GM23338 (cell line): ENCODE measurements around the gene PTPRN2. TPM values are rescaled to one million over a fixed set of nuclear protein-coding genes. Genes with fewer than 3 reads are reported as not detected.

Experiments used
- ATAC-seq: fragments of 200-7000 bp; cut with Tn5 transposase; 3 replicates; pipeline ENCODE4 v1.9.1; 2020
- DNase-seq: peaks from one replicate; pipeline ENCODE4 v3.0.0-alpha.2; 2015; ENCODE audit warnings: low spot score
- H2AFZ ChIP-seq: fragments of 200-600 bp; sonication (generic); 2 replicates; pipeline ENCODE4 v1.8.0; 2016; ENCODE audit warnings: antibody characterized with exemption, mild to moderate bottlenecking, moderate library complexity
- H3F3A ChIP-seq: fragments of 200-600 bp; sonication (generic); replicated peaks from 2 replicates; pipeline ENCODE4 v1.8.0; 2017; ENCODE audit warnings: antibody characterized with exemption, mixed run types, low read depth
- H3K27ac ChIP-seq: fragments of 200-600 bp; sonication (generic); 2 replicates; pipeline ENCODE4 v1.6.1; 2016; ENCODE audit warnings: low read depth
- H3K27me3 ChIP-seq: fragments of 200-600 bp; sonication (generic); 2 replicates; pipeline ENCODE4 v1.8.0; 2016; ENCODE audit warnings: mild to moderate bottlenecking, mixed run types, moderate library complexity; ENCODE audit not compliant: insufficient read depth
- H3K36me3 ChIP-seq: fragments of 200-600 bp; sonication (generic); 2 replicates; pipeline ENCODE4 v1.8.0; 2016; ENCODE audit warnings: mild to moderate bottlenecking; ENCODE audit not compliant: insufficient read depth
- H3K4me1 ChIP-seq: fragments of 200-600 bp; sonication (generic); 2 replicates; pipeline ENCODE4 v1.8.0; 2016; ENCODE audit warnings: mild to moderate bottlenecking, moderate library complexity; ENCODE audit not compliant: insufficient read depth
- H3K4me2 ChIP-seq: fragments of 200-600 bp; sonication (generic); 2 replicates; pipeline ENCODE4 v1.7.1; 2017; ENCODE audit warnings: mixed run types
- H3K4me3 ChIP-seq: fragments of 200-600 bp; sonication (generic); 2 replicates; pipeline ENCODE4 v1.6.1; 2016; ENCODE audit warnings: mixed run types
- H3K79me2 ChIP-seq: fragments of 200-600 bp; sonication (generic); replicated peaks from 2 replicates; pipeline ENCODE4 v1.8.0; 2017; ENCODE audit warnings: mild to moderate bottlenecking; ENCODE audit not compliant: insufficient read depth
- H3K9me2 ChIP-seq: fragments of 200-600 bp; sonication (generic); 2 replicates; pipeline ENCODE4 v1.8.0; 2017; ENCODE audit not compliant: insufficient read depth
- H4K20me1 ChIP-seq: fragments of 200-600 bp; sonication (generic); replicated peaks from 2 replicates; pipeline ENCODE4 v1.8.0; 2017; ENCODE audit warnings: mild to moderate bottlenecking; ENCODE audit not compliant: insufficient read depth
- H3K27ac Mint-ChIP-seq: 2 replicates; pipeline ENCODE4 v1.8.0; 2020; ENCODE audit warnings: inconsistent platforms, mild to moderate bottlenecking, moderate library complexity, mixed read lengths
- H3K27me3 Mint-ChIP-seq: 3 replicates; pipeline ENCODE4 v1.8.0; 2022; ENCODE audit warnings: low read depth, mild to moderate bottlenecking, moderate library complexity, mixed read lengths, inconsistent platforms; ENCODE audit not compliant: insufficient read depth, poor library complexity
- H3K36me3 Mint-ChIP-seq: 3 replicates; pipeline ENCODE4 v1.8.0; 2021; ENCODE audit warnings: low read depth, mild to moderate bottlenecking, inconsistent platforms, moderate library complexity, mixed read lengths
- H3K4me1 Mint-ChIP-seq: 3 replicates; pipeline ENCODE4 v1.8.0; 2020; ENCODE audit warnings: mild to moderate bottlenecking, inconsistent platforms, mixed read lengths
- H3K4me3 Mint-ChIP-seq: 3 replicates; pipeline ENCODE4 v1.8.0; 2021; ENCODE audit warnings: moderate library complexity, mild to moderate bottlenecking, inconsistent platforms, mixed read lengths
- H3K9me3 Mint-ChIP-seq: 3 replicates; pipeline ENCODE4 v1.8.0; 2020; ENCODE audit warnings: moderate library complexity, mild to moderate bottlenecking, inconsistent platforms, mixed read lengths
- CREB1 ChIP-seq: fragments of 250-450 bp; sonication (Bioruptor Pico); IDR thresholded peaks from 2 replicates; pipeline ENCODE4 v1.5.0; 2020; ENCODE audit warnings: low read depth, mild to moderate bottlenecking, moderate library complexity
- CTCF ChIP-seq, 2 experiments: fragments of 200-600 bp in 1 of 2; sonication (generic) in 1 of 2; conservative IDR thresholded peaks; 2 replicates each; pipeline versions ENCODE4 v1.5.1 to v1.6.1; 2016 to 2017; ENCODE audit warnings: antibody characterized with exemption in 2 of 2, low read depth in 2 of 2, mild to moderate bottlenecking in 2 of 2, moderate library complexity in 1 of 2
- ETS1 ChIP-seq: IDR thresholded peaks from 2 replicates; pipeline ENCODE4 v1.6.1; 2016; ENCODE audit warnings: antibody characterized with exemption
- EZH2 ChIP-seq: fragments of 200-600 bp; sonication (generic); IDR thresholded peaks from one replicate; pipeline ENCODE4 v1.8.0; 2017; ENCODE audit warnings: antibody characterized with exemption, mild to moderate bottlenecking, low read depth; ENCODE audit not compliant: unreplicated experiment
- EZH2phosphoT487 ChIP-seq: fragments of 200-600 bp; sonication (generic); IDR thresholded peaks from one replicate; pipeline ENCODE4 v1.8.1; 2018; ENCODE audit warnings: antibody characterized with exemption; ENCODE audit not compliant: unreplicated experiment
- JUNB ChIP-seq: IDR thresholded peaks from one replicate; pipeline ENCODE4 v1.6.1; 2016; ENCODE audit warnings: antibody characterized with exemption; ENCODE audit not compliant: unreplicated experiment
- NANOG ChIP-seq: IDR thresholded peaks from 2 replicates; pipeline ENCODE4 v1.6.1; 2016; ENCODE audit warnings: antibody characterized with exemption, borderline replicate concordance
- POLR2AphosphoS5 ChIP-seq: IDR thresholded peaks from 2 replicates; pipeline ENCODE4 v1.6.1; 2016; ENCODE audit warnings: antibody characterized with exemption, low read depth
- REST ChIP-seq: IDR thresholded peaks from one replicate; pipeline ENCODE4 v1.6.1; 2018; ENCODE audit warnings: antibody characterized with exemption; ENCODE audit not compliant: unreplicated experiment
- STAT1 ChIP-seq: IDR thresholded peaks from one replicate; pipeline ENCODE4 v1.6.1; 2016; ENCODE audit warnings: antibody characterized with exemption; ENCODE audit not compliant: unreplicated experiment
- ZNF114 ChIP-seq: fragments of 250-450 bp; sonication (Bioruptor Pico); IDR thresholded peaks from 2 replicates; pipeline ENCODE4 v1.5.0; 2020; ENCODE audit warnings: mild to moderate bottlenecking, moderate library complexity
- ZNF331 ChIP-seq: fragments of 250-450 bp; sonication (Bioruptor Pico); IDR thresholded peaks from 2 replicates; pipeline ENCODE4 v1.5.0; 2020; ENCODE audit warnings: low read depth, mild to moderate bottlenecking, moderate library complexity
- polyA plus RNA-seq: library from polyadenylated mRNA; unstranded; fragments of >200 nt; fragmentation: Nextera tagmentation; extraction: Ambion mirVana; gene quantifications from 2 replicates; pipeline ENCODE4 v1.2.1, GENCODE V29; 2016
- total RNA-seq: library from RNA; depleted of rRNA; stranded (reverse); fragments of >200 nt; shearing (Covaris generic); gene quantifications from 2 replicates; pipeline ENCODE4 v1.2.3, GENCODE V29; 2014

Gene PTPRN2
- total and polyA plus RNA-seq, 2 experiments from 2014 or later = 0.87 to 4.0 TPM

GRCh38 chr7:158391141-158391540 is 196.5 kb downstream of the PTPRN2 start:
- H4K20me1 ChIP-seq = no peaks in the 10 kb centered on the region
- no peak overlapping the region for H2AFZ ChIP-seq
- H3K27me3 ChIP-seq = no peaks in the 10 kb centered on the region
- peaks cover 3% of the 10 kb centered on the region; the same call in 1 of the 2 replicates for H3K4me1 ChIP-seq
- H3K9me3 Mint-ChIP-seq = peaks cover 89% of the 10 kb centered on the region
- H3K36me3 ChIP-seq = no peaks in the 10 kb centered on the region
- H3K79me2 ChIP-seq = no peaks in the 10 kb centered on the region
- H3F3A ChIP-seq = 0 out of 2 replicates have a peak, but pooled peaks cover 2% of the 10 kb centered on the region
- no peak overlapping the region for H3K27ac ChIP-seq
- peaks cover 18% of the 10 kb centered on the region for H3K27me3 Mint-ChIP-seq
- H3K36me3 Mint-ChIP-seq = peaks cover 34% of the 10 kb centered on the region
- H3K27ac Mint-ChIP-seq = no peak overlapping the region
- no peak overlapping the region for H3K4me3 Mint-ChIP-seq
- DNase-seq = peak; percentile 36
- no peak for TF ChIP-seq EZH2phosphoT487
- peak in 1 of 2 experiments; percentile 34; a peak in 2 of 4 replicates for TF ChIP-seq CTCF (conservative IDR thresholded peaks at IDR 0.05; ENCODE audit: low read depth in 2 of 2)
- H3K4me3 ChIP-seq = no peak overlapping the region
- no peaks in the 10 kb centered on the region; the same call in 2 of the 3 replicates for H3K4me1 Mint-ChIP-seq
- ATAC-seq = no peak; the same call in 2 of the 3 replicates
- no peaks in the 10 kb centered on the region for H3K9me2 ChIP-seq
- no peak overlapping the region for H3K4me2 ChIP-seq

- Mint-ChIP-seq H3K9me3 (peaks cover 94% of the 10 kb centered on the region), H3K27ac (no peak overlapping the region), H3K27me3 (peaks cover 18% of the 10 kb centered on the region), H3K4me1 (no peaks in the 10 kb centered on the region), H3K4me3 (no peak overlapping the region), H3K36me3 (peaks cover 37% of the 10 kb centered on the region)
- Histone ChIP-seq H3K9me2 (no peaks in the 10 kb centered on the region), H3K4me3 (no peak overlapping the region), H2AFZ (no peak overlapping the region), H3K4me2 (no peak overlapping the region), H3K27ac (no peak overlapping the region), H3K79me2 (no peaks in the 10 kb centered on the region), H4K20me1 (no peaks in the 10 kb centered on the region), H3K27me3 (no peaks in the 10 kb centered on the region), H3K4me1 (no peaks in the 10 kb centered on the region), H3F3A (no peaks in the 10 kb centered on the region), H3K36me3 (no peaks in the 10 kb centered on the region)
- no peak for DNase-seq
- no peak for ATAC-seq
- TF ChIP-seq EZH2phosphoT487 (no peak), POLR2AphosphoS5 (no peak), EZH2 (no peak), ZNF331 (CRISPR knock-in tag) (no peak), NANOG (no peak), STAT1 (no peak), ZNF114 (CRISPR knock-in tag) (no peak), JUNB (no peak), CREB1 (CRISPR knock-in tag) (no peak), REST (no peak), ETS1 (no peak), CTCF (conservative IDR thresholded peaks at IDR 0.05; ENCODE audit: low read depth in 2 of 2) (no peak)
These were observed 197.2 kb downstream of the PTPRN2 start for GRCh38 chr7:158390460-158390859.
